Prostate gland (tissue), 2 donors: ENCODE measurements around the gene SUZ12.

Source experiments
- CTCF ChIP-seq, 4 experiments: fragments of 200-600 bp in 2 of 4; fragments of 450-650 bp in 2 of 4; sonication (generic) in 2 of 4; IDR thresholded peaks; 1 replicate in 3 of 4; 2 replicates in 1 of 4; pipeline ENCODE4 v1.5.1; 2016 to 2019; ENCODE audit warnings: antibody characterized with exemption in 4 of 4, mild to moderate bottlenecking in 2 of 4, moderate library complexity in 2 of 4
- POLR2A ChIP-seq: fragments of 450-650 bp; IDR thresholded peaks from one replicate; pipeline ENCODE4 v1.6.1; 2016; ENCODE audit warnings: antibody characterized with exemption, mild to moderate bottlenecking
- POLR2AphosphoS5 ChIP-seq: sonication (generic); formaldehyde crosslinking; IDR thresholded peaks from one replicate; pipeline ENCODE4 v1.6.1; 2017; ENCODE audit warnings: antibody characterized with exemption

GRCh38 chr17:32021615-32021955 lies 84.8 kb downstream of the SUZ12 start:
- TF ChIP-seq CTCF (IDR thresholded peaks at IDR 0.05) (no peak), POLR2AphosphoS5 (no peak), POLR2A (no peak)
